Measurements from ENCODE around the gene RIMKLB. TPM values are rescaled to one million over a fixed set of nuclear protein-coding genes. Genes with fewer than 3 reads are reported as not detected.

The RIMKLB gene
- total RNA-seq, 1 experiment from 2014 or later, result 87.7 TPM

GRCh38 chr12:8829125-8829518 is 131.3 kb downstream of the RIMKLB start:
- Mint-ChIP-seq H3K36me3 (ENCODE audit: insufficient read depth in 1 of 3, low read depth in 3 of 3) (peaks cover 4 to 23% (median 23%) of the 10 kb centered on the region in 3 experiments; a peak in 6 of 7 replicates), H3K4me3 (no peak overlapping the region), H3K27me3 (ENCODE audit: low read depth) (no peaks in the 10 kb centered on the region), H3K27ac (peak overlapping the region; percentile 53 to 92 (median 76); a peak in 6 of 7 replicates), H3K9me3 (peaks cover 15 to 21% of the 10 kb centered on the region in 2 experiments), H3K4me1 (peaks cover 47 to 48% of the 10 kb centered on the region in 2 experiments)
- TF ChIP-seq CTCF (conservative IDR thresholded peaks at IDR 0.05), result no peak
- Histone ChIP-seq H3K79me1 (ENCODE audit: insufficient read depth, low read depth, low read length, poor library complexity, severe bottlenecking) (no peaks in the 10 kb centered on the region), H3K56ac (ENCODE audit: insufficient read length, low read depth, low read length) (no peak overlapping the region), H3K79me2 (ENCODE audit: insufficient read depth, low read length) (no peaks in the 10 kb centered on the region), H4K8ac (replicated peaks; ENCODE audit: insufficient read length, low read depth, low read length) (no peak overlapping the region), H2BK20ac (ENCODE audit: low read depth, low read length, poor library complexity, severe bottlenecking) (no peak overlapping the region), H4K20me1 (ENCODE audit: control insufficient read depth, insufficient read depth, insufficient read length) (no peaks in the 10 kb centered on the region), H3K18ac (ENCODE audit: insufficient read length, low read depth, low read length) (no peak overlapping the region), H4K5ac (ENCODE audit: insufficient read length, low read depth, low read length) (no peak overlapping the region), H3K27me3 (ENCODE audit: insufficient read depth, low read length) (no peaks in the 10 kb centered on the region), H3K4me2 (ENCODE audit: insufficient read depth, insufficient read length, low read length) (no peak overlapping the region), H2BK120ac (ENCODE audit: low read depth, low read length, poor library complexity, severe bottlenecking) (no peak overlapping the region), H2AK5ac (ENCODE audit: insufficient read length, low read length) (no peak overlapping the region), H3K27ac (ENCODE audit: insufficient read length, low read depth, low read length) (no peak overlapping the region), H3T11ph (ENCODE audit: low read length) (no peak overlapping the region), H3K4me1 (ENCODE audit: insufficient read depth, low read length) (peaks cover 3% of the 10 kb centered on the region; the same call in 1 of the 2 replicates), H3K9ac (ENCODE audit: extremely low read depth, insufficient read length, low read length) (no peak overlapping the region), H2BK15ac (ENCODE audit: low read depth, low read length) (no peak overlapping the region), H3K23me2 (ENCODE audit: insufficient read length, low read depth, low read length, poor library complexity, severe bottlenecking) (no peaks in the 10 kb centered on the region), H2BK5ac (ENCODE audit: insufficient read length, low read length) (no peak overlapping the region), H2AFZ (ENCODE audit: low read length) (no peak overlapping the region), H3K4ac (ENCODE audit: low read depth, low read length) (no peak overlapping the region), H2BK12ac (ENCODE audit: insufficient read length, low read depth, low read length) (no peak overlapping the region), H3K23ac (ENCODE audit: insufficient read length, low read depth, low read length) (no peak overlapping the region), H3K14ac (ENCODE audit: insufficient read depth, low read length) (peak overlapping the region; percentile 13; the same call in 1 of the 2 replicates), H4K91ac (ENCODE audit: insufficient read length, low read depth, low read length) (no peak overlapping the region), H3K9me3 (ENCODE audit: control insufficient read depth, low read depth, low read length) (no peaks in the 10 kb centered on the region)
- no CpG with 5 or more reads among the region's 5 CpGs for WGBS (ENCODE audit: extremely low coverage, insufficient read length, low lambda C conversion rate)
- peak; percentile 31 for DNase-seq

All from H9 (cell line).